Measurements from ENCODE around the gene RNU2-63P. TPM values are rescaled to one million over a fixed set of nuclear protein-coding genes. Genes with fewer than 3 reads are reported as not detected.
A peak's percentile ranks its signal among the peaks of the same experiment; 100 is the strongest.
"Not testable (repeated sequence)": the region's sequence is repeated elsewhere in the genome, so short reads cannot be mapped to it uniquely, and the experiment has no call there.

The RNU2-63P gene
- not detected in 2 replicates for total RNA-seq (2014; rRNA removed; shearing (Covaris generic); ENCODE audit: low replicate concordance)

GRCh38 chr2:88016086-88016959 is at the start of gene RNU2-63P:
Gene RNU2-63P, minus strand, starts transcription at chr2:88016547.
- Histone ChIP-seq H3K27me3 (no peaks in the 10 kb centered on the region), H3K36me3 (no peaks in the 10 kb centered on the region), H3K4me3 (peak within 1 kb of the TSS; percentile 31), H3K9me3 (no peaks in the 10 kb centered on the region)
- peak; percentile 19 for DNase-seq

GRCh38 chr2:88061295-88061694 is 44.9 kb upstream of the RNU2-63P start:
- Histone ChIP-seq H3K27me3 (no peaks in the 10 kb centered on the region), H3K9me3 (no peaks in the 10 kb centered on the region), H3K36me3 (no peaks in the 10 kb centered on the region), H3K4me3 (no peak overlapping the region)
- no peak for DNase-seq

GRCh38 chr2:88060907-88061275 is 44.5 kb upstream of the RNU2-63P start:
- Histone ChIP-seq H3K27me3 (no peaks in the 10 kb centered on the region), H3K9me3 (no peaks in the 10 kb centered on the region), H3K4me3 (no peak overlapping the region), H3K36me3 (no peaks in the 10 kb centered on the region)
- no peak for DNase-seq

- Histone ChIP-seq H3K36me3 (no peaks in the 10 kb centered on the region), H3K9me3 (no peaks in the 10 kb centered on the region), H3K4me3 (no peak overlapping the region), H3K27me3 (no peaks in the 10 kb centered on the region)
- DNase-seq, result no peak
These were observed 43.9 kb upstream of the RNU2-63P start for GRCh38 chr2:88059979-88060906.

GRCh38 chr2:88058191-88058590 is 41.8 kb upstream of the RNU2-63P start:
- no peak overlapping the region for H3K4me3 ChIP-seq
- H3K36me3 ChIP-seq, result peaks cover 17% of the 10 kb centered on the region; the same call in 1 of the 2 replicates
- H3K27me3 ChIP-seq, result no peaks in the 10 kb centered on the region
- H3K9me3 ChIP-seq, result no peaks in the 10 kb centered on the region
- no peak for DNase-seq

- DNase-seq, result no peak
- H3K27me3 ChIP-seq, result no peaks in the 10 kb centered on the region
- H3K4me3 ChIP-seq, result no peak overlapping the region
- no peaks in the 10 kb centered on the region for H3K9me3 ChIP-seq
- H3K36me3 ChIP-seq, result peaks cover 24% of the 10 kb centered on the region
These were observed 41.1 kb upstream of the RNU2-63P start for GRCh38 chr2:88057437-88057844.

- H3K4me3 ChIP-seq, result peak within 1 kb of the TSS; percentile 89
- DNase-seq, result peak; percentile 94
These were observed 39.2 kb upstream of the RNU2-63P start, which contains the start of gene KRCC1 for GRCh38 chr2:88055371-88056128. Gene KRCC1, minus strand, starts transcription at chr2:88055783. Its CDS starts 27,220 bp downstream, at chr2:88028563.

GRCh38 chr2:88054782-88055370 is 38.5 kb upstream of the RNU2-63P start:
- H3K9me3 ChIP-seq, result no peaks in the 10 kb centered on the region
- H3K36me3 ChIP-seq, result peaks cover 33% of the 10 kb centered on the region
- DNase-seq, result no peak

More at GRCh38 chr2:88055371-88056128, 39.2 kb upstream of the RNU2-63P start, which contains the start of gene KRCC1:
- H3K27me3 ChIP-seq, result no peaks in the 10 kb centered on the region
- H3K9me3 ChIP-seq, result no peaks in the 10 kb centered on the region
- peaks cover 33% of the 10 kb centered on the region for H3K36me3 ChIP-seq

GRCh38 chr2:88053934-88054781 is 37.8 kb upstream of the RNU2-63P start:
- no peak for DNase-seq
- H3K4me3 ChIP-seq, result peak overlapping the region; percentile 89
- no peaks in the 10 kb centered on the region for H3K27me3 ChIP-seq
- no peaks in the 10 kb centered on the region for H3K9me3 ChIP-seq
- peaks cover 33% of the 10 kb centered on the region for H3K36me3 ChIP-seq

More at GRCh38 chr2:88054782-88055370, 38.5 kb upstream of the RNU2-63P start:
- H3K27me3 ChIP-seq, result no peaks in the 10 kb centered on the region
- peak overlapping the region; percentile 89 for H3K4me3 ChIP-seq

GRCh38 chr2:88053296-88053695 is 36.9 kb upstream of the RNU2-63P start:
- DNase-seq, result no peak
- no peaks in the 10 kb centered on the region for H3K27me3 ChIP-seq

GRCh38 chr2:88051792-88052191 is 35.4 kb upstream of the RNU2-63P start:
- Histone ChIP-seq H3K27me3 (no peaks in the 10 kb centered on the region), H3K4me3 (no peak overlapping the region), H3K36me3 (peaks cover 33% of the 10 kb centered on the region), H3K9me3 (no peaks in the 10 kb centered on the region)
- DNase-seq, result no peak

More at GRCh38 chr2:88053296-88053695, 36.9 kb upstream of the RNU2-63P start:
- H3K36me3 ChIP-seq, result peaks cover 33% of the 10 kb centered on the region
- no peak overlapping the region for H3K4me3 ChIP-seq
- no peaks in the 10 kb centered on the region for H3K9me3 ChIP-seq

- Histone ChIP-seq H3K27me3 (no peaks in the 10 kb centered on the region), H3K4me3 (no peak overlapping the region), H3K9me3 (no peaks in the 10 kb centered on the region), H3K36me3 (peaks cover 29% of the 10 kb centered on the region)
- no peak for DNase-seq
These were observed 33.3 kb upstream of the RNU2-63P start for GRCh38 chr2:88049622-88050021.

GRCh38 chr2:88048541-88048940 is 32.2 kb upstream of the RNU2-63P start:
- no peak for DNase-seq

GRCh38 chr2:88045561-88045960 is 29.2 kb upstream of the RNU2-63P start:
- not testable (repeated sequence) for H3K9me3 ChIP-seq, H3K36me3 ChIP-seq, H3K27me3 ChIP-seq, H3K4me3 ChIP-seq, DNase-seq

More at GRCh38 chr2:88048541-88048940, 32.2 kb upstream of the RNU2-63P start:
- H3K9me3 ChIP-seq, result no peaks in the 10 kb centered on the region
- H3K36me3 ChIP-seq, result peaks cover 19% of the 10 kb centered on the region
- H3K4me3 ChIP-seq, result no peak overlapping the region
- no peaks in the 10 kb centered on the region for H3K27me3 ChIP-seq

GRCh38 chr2:88042476-88042875 is 26.1 kb upstream of the RNU2-63P start:
- Histone ChIP-seq H3K27me3 (no peaks in the 10 kb centered on the region), H3K36me3 (no peaks in the 10 kb centered on the region; the same call in 1 of the 2 replicates), H3K9me3 (no peaks in the 10 kb centered on the region), H3K4me3 (no peak overlapping the region)
- no peak for DNase-seq
